Natural killer cell treated with Interleukin-12 subunit alpha and Interleukin-12 subunit beta and Interleukin-15 and Interleukin-18, amount 100 ng/mL, for 72 hours (primary cell): ENCODE measurements around the gene WSCD2. TPM values are rescaled to one million over a fixed set of nuclear protein-coding genes. Genes with fewer than 3 reads are reported as not detected.

Experiments used
- ATAC-seq, 2 donors: fragments of 150-1000 bp; cut with Tn5 transposase in 1 of 2; sonication (Bioruptor Pico), chemical (Tn5 transposase) in 1 of 2; 2 replicates each; pipeline ENCODE4 v1.10.0; 2021
- DNase-seq: peaks from one replicate; pipeline ENCODE4 v3.0.0; 2022; ENCODE audit warnings: low spot score
- H3K27ac Mint-ChIP-seq, 2 donors: 1 replicate in 1 of 2; 2 replicates in 1 of 2; pipeline ENCODE4 v1.8.0; 2022; ENCODE audit warnings: mixed read lengths in 2 of 2, mild to moderate bottlenecking in 1 of 2, moderate library complexity in 1 of 2
- H3K27me3 Mint-ChIP-seq, 2 donors: 1 replicate in 1 of 2; 2 replicates in 1 of 2; pipeline ENCODE4 v1.8.0; 2022; ENCODE audit warnings: mixed read lengths in 2 of 2
- H3K36me3 Mint-ChIP-seq: one replicate; pipeline ENCODE4 v1.8.0; 2022; ENCODE audit warnings: mixed read lengths
- H3K4me1 Mint-ChIP-seq, 2 donors: 1 replicate in 1 of 2; 2 replicates in 1 of 2; pipeline ENCODE4 v1.8.0; 2022; ENCODE audit warnings: low read depth in 2 of 2, mixed read lengths in 2 of 2, mild to moderate bottlenecking in 1 of 2
- H3K4me3 Mint-ChIP-seq: one replicate; pipeline ENCODE4 v1.8.0; 2022; ENCODE audit warnings: mixed read lengths
- H3K9me3 Mint-ChIP-seq: 2 replicates; pipeline ENCODE4 v1.8.0; 2022; ENCODE audit warnings: mixed read lengths
- total RNA-seq, 2 donors: library from RNA; stranded (reverse); gene quantifications; one replicate each; pipeline ENCODE4 v1.2.3, GENCODE V29; 2022

Gene WSCD2
- total RNA-seq: not detected

DNA sequence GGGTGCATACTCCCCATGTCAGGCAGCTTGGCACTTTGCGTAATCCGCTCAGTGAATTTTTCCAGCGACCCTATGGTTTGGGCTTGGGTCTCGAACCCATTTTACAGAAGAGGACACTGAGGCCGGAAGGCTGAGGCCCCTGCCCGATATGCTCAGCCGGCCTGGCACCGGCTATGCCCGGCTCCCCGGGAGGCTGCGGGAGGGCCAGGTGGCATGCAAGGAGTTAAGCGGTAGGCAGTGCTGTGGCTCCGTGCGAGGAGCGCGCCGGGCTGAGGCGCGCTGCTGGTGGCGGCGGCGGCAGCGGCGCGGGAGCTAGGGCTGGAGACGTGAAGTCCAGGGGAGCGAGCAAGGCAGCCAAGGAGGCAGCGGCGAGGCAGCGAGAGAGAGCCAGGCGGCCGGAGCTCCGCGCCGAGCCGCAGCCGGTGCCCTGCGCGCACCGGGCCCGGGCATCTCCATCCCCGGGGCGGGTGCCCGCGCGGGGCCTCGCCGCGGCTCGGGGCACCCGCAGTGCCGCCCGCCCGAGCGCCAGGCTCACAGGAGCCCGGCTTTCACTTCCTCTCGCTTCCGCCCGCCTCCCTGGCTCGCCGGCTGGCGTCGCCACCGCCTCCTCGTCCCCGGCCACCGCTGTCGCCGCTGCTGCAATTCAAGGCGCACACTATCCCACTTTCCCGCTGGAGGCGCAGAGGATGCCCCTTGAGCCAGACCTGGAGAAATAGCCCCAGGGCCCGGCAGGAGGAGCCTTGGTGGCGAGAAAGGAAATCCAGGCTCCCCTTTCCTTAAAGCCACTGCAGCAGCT is at the start of gene WSCD2:
WSCD2 (plus strand) TSS at position 272 of the 796 bp plus-strand sequence. CDS start 66,545 bp downstream, outside the sequence.
- ATAC-seq: peak; percentile 62 to 65
- no peak for DNase-seq
- H3K9me3 Mint-ChIP-seq: no peaks in the 10 kb centered on the region
- no peaks in the 10 kb centered on the region for H3K36me3 Mint-ChIP-seq
- H3K4me1 Mint-ChIP-seq: peaks cover 0 to 5% of the 10 kb centered on the region in 2 donors
- H3K27me3 Mint-ChIP-seq: peaks cover 53 to 54% of the 10 kb centered on the region in 2 donors
- no peak within 1 kb of the TSS for H3K27ac Mint-ChIP-seq
- H3K4me3 Mint-ChIP-seq: peak within 1 kb of the TSS; percentile 49

DNA sequence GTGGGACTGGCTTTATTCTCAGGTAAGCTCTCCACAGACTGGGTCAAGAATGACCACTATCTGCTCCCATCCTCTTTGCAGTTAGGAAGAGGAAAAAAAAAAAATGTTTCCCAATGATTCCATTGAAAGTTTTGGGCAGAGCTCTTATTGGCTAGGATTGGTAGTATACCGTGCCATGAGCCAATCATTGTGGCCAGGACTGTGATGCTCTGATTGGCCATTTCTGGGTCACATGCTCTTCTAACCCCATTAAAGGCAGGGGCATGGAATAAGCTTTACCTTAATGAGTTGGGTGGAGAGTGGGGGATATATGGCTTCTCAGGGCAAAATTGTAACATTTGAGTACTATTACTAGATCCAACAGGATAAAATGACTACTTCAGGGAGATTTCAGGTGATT is 49.4 kb upstream of the WSCD2 start:
- no peak overlapping the region for H3K27ac Mint-ChIP-seq
- no peaks in the 10 kb centered on the region for H3K4me1 Mint-ChIP-seq
- DNase-seq: no peak
- no peaks in the 10 kb centered on the region for H3K36me3 Mint-ChIP-seq
- no peak for ATAC-seq
- peaks cover 33 to 44% of the 10 kb centered on the region in 2 donors for H3K27me3 Mint-ChIP-seq
- no peak overlapping the region for H3K4me3 Mint-ChIP-seq
- H3K9me3 Mint-ChIP-seq: no peaks in the 10 kb centered on the region

DNA sequence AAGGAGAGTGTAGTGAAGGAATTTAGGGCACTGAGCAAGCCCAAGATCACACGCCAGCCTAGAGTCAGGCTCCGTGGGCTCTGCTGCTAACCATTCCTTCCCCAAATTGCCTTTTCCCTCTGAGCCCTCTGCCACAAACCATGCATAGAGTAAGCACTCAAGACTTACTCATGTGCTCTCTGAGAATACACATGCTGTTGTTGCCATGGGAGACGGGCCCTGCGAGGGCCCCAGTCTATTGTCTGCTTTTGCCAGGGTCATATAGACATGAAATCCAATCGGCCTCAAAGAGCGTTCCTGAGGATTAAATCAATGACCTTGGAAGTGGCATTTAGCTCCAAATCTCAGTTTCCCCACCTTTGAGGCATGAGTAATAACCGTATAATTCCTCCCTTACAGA is 48.7 kb upstream of the WSCD2 start:
- Mint-ChIP-seq H3K9me3 (no peaks in the 10 kb centered on the region), H3K36me3 (no peaks in the 10 kb centered on the region), H3K27me3 (peaks cover 28 to 44% of the 10 kb centered on the region in 2 donors), H3K4me3 (no peak overlapping the region), H3K27ac (no peak overlapping the region), H3K4me1 (no peaks in the 10 kb centered on the region)
- DNase-seq (no peak), ATAC-seq (no peak)

DNA sequence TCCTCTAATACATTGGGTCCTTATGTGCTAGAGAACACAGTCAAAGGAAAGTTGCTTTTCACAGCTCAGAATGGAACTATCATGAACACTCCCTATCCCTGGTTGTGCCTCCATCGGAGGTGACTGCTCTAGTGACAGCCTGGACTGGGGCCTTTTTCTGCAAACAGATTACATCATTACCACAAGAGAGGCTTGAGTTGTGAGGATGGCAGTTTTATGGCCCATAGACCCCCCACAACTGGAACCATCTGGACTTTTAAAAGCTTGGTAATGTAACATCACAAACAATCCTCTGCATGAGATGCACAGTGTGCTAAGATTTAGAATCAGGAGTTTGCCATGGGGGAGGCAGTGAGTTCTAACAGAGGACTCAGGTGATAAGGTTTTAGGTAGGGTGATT is 46.6 kb upstream of the WSCD2 start:
- Mint-ChIP-seq H3K27ac (no peak overlapping the region), H3K9me3 (peaks cover 4% of the 10 kb centered on the region)
- no peak for DNase-seq

DNA sequence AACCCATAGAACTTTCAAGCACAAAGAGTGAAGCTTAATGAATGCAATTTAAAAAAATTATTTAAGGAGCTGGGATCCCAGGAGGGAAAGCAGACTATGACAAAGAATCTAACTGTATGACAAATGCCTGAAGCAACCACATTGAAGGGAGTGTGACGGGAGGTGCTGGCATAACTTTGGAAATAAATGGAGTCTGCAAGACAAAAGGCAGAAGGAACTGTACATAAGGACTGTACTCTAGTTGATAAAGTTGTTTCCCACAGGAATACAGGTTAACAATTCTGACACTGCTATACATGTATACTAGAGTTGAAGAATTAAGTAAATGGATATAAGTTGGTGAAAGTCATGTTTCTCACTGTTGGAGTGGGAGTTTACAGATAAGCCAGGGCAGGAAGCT is 41.2 kb upstream of the WSCD2 start:
- Mint-ChIP-seq H3K36me3 (peaks cover 11% of the 10 kb centered on the region), H3K9me3 (peaks cover 9% of the 10 kb centered on the region), H3K4me3 (no peak overlapping the region), H3K4me1 (no peaks in the 10 kb centered on the region), H3K27me3 (peaks cover 32 to 42% of the 10 kb centered on the region in 2 donors), H3K27ac (no peak overlapping the region)
- ATAC-seq: no peak
- DNase-seq: no peak

More for the DNA sequence above, 46.6 kb upstream of the WSCD2 start:
- Mint-ChIP-seq H3K4me1 (no peaks in the 10 kb centered on the region), H3K4me3 (no peak overlapping the region), H3K27me3 (peaks cover 24 to 37% of the 10 kb centered on the region in 2 donors), H3K36me3 (peaks cover 5% of the 10 kb centered on the region)
- no peak for ATAC-seq

DNA sequence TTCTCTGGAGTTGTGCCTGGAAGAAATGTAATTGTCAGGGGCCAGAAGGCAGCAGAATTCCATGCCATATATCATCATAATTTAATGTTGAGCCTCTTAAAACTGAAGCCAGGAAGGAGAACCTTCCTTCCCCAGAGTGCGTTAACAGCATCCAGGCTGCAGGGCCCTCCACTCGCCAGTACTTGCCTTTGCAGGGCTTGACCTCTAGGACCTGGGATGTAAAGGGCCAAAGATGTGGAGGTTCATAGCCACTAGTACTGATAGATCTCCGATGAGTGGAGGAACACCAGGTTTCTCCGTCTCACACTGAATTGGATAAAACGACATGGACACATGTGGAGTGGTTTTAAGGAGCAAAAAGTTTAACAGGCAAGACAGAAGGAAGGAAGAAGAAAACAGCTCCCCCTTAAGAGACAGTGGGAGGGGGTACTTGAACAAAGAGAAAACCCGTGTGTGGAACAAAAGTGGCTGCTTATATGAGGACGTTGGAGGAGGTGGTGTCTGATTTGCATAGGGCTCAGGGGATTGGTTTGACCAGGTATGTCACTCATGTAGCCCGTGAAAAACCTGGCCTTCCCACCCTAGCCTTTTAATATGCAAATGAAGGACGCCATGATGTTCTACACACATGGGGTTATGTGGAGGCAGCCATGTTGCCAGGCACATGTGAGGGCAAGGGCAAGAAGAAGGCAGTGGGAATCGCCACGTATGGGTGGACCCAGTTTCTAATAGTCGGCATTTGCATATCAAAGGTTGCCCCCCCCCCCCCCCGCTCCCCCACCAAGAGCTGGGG is 38.8 kb upstream of the WSCD2 start:
- Mint-ChIP-seq H3K4me1 (no peaks in the 10 kb centered on the region), H3K9me3 (peaks cover 9% of the 10 kb centered on the region), H3K36me3 (peaks cover 11% of the 10 kb centered on the region), H3K4me3 (no peak overlapping the region), H3K27ac (no peak overlapping the region), H3K27me3 (peaks cover 29 to 44% of the 10 kb centered on the region in 2 donors)
- DNase-seq: no peak
- ATAC-seq: no peak

DNA sequence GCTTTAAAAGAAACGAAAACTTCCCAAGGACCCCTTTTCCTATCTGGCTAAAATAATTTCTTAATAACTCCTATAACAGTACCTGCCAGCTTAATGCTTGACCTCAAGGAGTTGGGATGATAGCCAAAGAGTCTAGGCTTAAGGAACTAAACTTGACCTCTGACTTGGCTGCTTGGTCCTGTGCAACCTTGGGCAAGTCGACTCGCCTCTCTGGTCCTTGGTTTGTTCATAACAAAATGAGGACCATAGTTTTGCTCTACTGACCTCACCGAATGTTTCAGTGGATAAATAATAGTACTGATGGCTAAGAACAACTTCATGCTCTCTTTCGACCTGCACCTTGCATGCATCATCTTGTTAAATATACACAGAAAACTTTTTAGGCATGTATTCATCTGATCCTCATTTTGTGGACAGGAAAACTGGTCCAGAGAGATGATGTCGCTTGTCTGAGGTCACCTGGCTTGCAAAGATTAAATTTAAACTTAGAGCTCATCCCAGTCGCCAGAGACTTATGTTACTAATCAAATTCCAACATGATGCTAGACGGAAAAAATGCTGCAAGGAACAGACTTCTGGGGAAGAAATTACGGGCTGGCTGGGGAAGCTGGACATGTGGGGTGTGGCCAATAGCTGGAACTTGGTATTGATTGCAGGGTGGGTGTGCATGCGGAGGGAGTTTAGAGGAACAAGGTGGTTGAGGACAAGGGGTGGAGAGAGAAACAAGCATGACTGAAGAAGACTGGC is 38.0 kb upstream of the WSCD2 start:
- no peak for DNase-seq
- H3K36me3 Mint-ChIP-seq: peaks cover 11% of the 10 kb centered on the region
- no peak for ATAC-seq
- no peak overlapping the region for H3K4me3 Mint-ChIP-seq
- H3K9me3 Mint-ChIP-seq: peaks cover 9% of the 10 kb centered on the region
- no peak overlapping the region for H3K27ac Mint-ChIP-seq
- no peaks in the 10 kb centered on the region for H3K4me1 Mint-ChIP-seq
- H3K27me3 Mint-ChIP-seq: peaks cover 29 to 44% of the 10 kb centered on the region in 2 donors

DNA sequence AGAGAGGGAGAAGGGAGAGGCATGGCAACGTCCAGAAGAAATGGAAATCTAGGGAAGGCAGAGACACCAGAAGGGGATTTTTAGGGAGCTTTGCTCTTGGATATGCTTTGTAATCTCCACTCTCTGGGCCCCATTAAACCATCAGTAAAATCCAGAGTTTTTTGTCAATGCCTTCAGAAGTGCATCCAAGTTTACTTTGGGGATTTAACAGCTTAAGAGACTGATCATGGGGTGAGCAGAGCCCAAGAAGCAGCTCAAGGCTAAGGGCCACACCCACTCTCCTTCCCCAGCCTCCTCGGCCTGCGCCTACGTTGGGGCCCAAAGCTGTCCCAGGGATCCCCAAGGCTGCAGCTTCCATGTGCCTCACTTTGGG is 37.4 kb upstream of the WSCD2 start:
- Mint-ChIP-seq H3K36me3 (peaks cover 11% of the 10 kb centered on the region), H3K4me1 (no peaks in the 10 kb centered on the region), H3K27me3 (peaks cover 29 to 44% of the 10 kb centered on the region in 2 donors), H3K9me3 (peaks cover 9% of the 10 kb centered on the region), H3K27ac (no peak overlapping the region), H3K4me3 (no peak overlapping the region)
- no peak for DNase-seq
- ATAC-seq: no peak

DNA sequence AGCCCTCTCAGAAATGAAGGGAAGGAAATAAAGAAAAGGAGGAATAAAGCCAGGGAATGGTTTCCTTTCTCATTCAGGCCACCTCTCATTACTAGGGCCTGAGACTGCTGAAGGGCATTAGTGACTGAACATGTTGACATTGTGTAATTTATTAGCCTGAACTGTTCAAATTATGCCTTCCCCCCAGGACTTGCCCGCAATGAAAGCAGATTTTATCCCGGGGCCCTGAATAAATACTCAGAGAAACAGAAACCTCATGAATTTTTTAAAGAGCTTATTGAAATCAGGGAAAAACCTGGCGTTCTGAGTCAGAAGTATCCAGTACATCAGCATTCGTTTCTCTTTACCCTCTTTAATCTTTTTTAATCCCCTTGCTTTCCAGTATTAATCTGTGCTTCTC is 35.9 kb upstream of the WSCD2 start:
- no peaks in the 10 kb centered on the region for H3K36me3 Mint-ChIP-seq
- no peak overlapping the region for H3K27ac Mint-ChIP-seq
- no peaks in the 10 kb centered on the region for H3K4me1 Mint-ChIP-seq
- no peak for ATAC-seq
- no peak overlapping the region for H3K4me3 Mint-ChIP-seq
- H3K27me3 Mint-ChIP-seq: peaks cover 27 to 42% of the 10 kb centered on the region in 2 donors
- no peak for DNase-seq
- no peaks in the 10 kb centered on the region for H3K9me3 Mint-ChIP-seq

DNA sequence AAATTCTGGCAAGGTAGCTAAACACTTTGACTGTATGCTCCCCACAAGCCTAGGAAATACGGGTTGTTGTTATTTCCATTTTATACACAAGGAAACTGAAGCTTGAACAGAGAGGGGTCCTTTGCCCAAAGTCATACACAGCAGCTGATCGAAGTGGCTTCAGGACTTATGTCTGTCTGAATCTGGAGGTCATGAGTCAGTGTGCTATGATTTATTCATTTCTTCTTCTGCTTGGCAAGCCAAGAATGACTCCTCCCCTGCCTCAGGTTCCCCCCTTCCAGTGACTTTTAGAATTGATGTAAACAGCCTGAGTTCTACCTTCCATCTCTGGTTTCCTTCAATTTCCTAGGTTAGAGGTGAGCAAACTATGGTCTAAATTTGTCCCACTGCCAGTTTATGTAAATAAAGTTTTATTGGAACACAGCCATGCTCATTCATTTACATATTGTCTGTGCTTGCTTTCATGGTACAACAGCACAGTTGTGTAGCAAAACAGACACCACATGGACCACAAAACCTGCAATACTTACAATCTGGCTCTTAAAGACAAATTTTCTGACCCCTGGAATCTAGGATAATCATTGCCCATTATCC is 34.9 kb upstream of the WSCD2 start:
- H3K9me3 Mint-ChIP-seq: no peaks in the 10 kb centered on the region
- ATAC-seq (no peak), DNase-seq (no peak)
- no peaks in the 10 kb centered on the region for H3K36me3 Mint-ChIP-seq
- no peak overlapping the region for H3K27ac Mint-ChIP-seq
- no peak overlapping the region for H3K4me3 Mint-ChIP-seq
- H3K4me1 Mint-ChIP-seq: no peaks in the 10 kb centered on the region
- H3K27me3 Mint-ChIP-seq: peaks cover 28 to 47% of the 10 kb centered on the region in 2 donors

DNA sequence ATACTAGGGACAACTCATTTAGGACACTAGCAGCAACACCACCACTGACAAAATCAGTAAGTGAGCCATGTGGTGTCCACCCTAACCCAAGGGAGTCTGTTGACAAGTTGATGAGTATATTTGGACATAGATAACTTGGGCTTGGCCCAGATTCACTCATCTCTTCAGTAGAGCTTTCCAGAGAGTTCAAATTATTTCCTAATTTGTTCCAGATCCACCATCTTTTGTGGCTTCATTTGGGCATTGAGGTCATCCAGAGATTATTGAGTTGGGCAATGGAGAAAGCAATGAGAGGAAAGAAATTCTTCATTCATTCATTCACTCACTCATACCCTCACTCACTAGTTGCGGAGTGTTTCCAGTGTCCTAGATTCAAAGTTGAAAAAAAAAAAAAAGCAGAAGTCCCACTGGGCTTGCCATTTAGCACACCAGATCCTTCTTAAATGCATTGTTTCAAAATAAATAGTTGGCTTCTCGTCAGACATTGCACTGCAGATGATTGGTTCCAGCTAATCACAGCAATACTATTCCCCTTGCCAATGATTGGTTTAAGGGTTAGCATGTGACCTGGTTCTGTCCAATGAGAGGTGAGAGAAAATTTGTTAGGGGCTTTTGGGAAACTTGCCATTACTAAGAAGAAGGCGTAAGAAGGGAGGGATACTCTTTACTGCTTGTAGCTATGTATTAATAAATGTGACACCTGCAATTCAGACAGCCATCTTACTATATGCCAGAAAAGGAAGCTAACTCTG is 31.8 kb upstream of the WSCD2 start:
- H3K9me3 Mint-ChIP-seq: no peaks in the 10 kb centered on the region
- DNase-seq: no peak
- H3K27ac Mint-ChIP-seq: no peak overlapping the region
- no peaks in the 10 kb centered on the region for H3K4me1 Mint-ChIP-seq
- no peak for ATAC-seq
- H3K36me3 Mint-ChIP-seq: no peaks in the 10 kb centered on the region
- H3K4me3 Mint-ChIP-seq: no peak overlapping the region
- H3K27me3 Mint-ChIP-seq: peaks cover 18 to 23% of the 10 kb centered on the region in 2 donors

DNA sequence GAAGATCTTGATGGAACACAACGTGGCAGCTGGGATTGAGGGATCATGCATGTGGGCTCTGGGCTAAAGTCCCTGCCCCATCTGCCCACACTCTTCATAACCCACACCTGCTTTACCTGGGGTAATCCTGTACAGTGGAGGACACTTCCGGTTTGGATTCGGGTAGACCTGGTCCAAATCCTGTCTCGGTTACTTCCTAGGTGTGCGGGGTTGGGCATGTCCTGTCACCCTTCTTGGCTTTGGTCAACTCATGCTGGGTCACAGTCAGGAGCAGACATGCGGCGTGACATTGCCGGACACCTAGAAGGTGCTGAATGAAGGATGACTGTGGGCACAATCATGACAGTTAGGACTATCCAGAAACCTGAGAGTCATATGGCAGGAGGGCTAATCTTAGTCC is 30.7 kb upstream of the WSCD2 start:
- Mint-ChIP-seq H3K4me3 (no peak overlapping the region), H3K36me3 (no peaks in the 10 kb centered on the region), H3K9me3 (no peaks in the 10 kb centered on the region), H3K4me1 (no peaks in the 10 kb centered on the region), H3K27me3 (peaks cover 14 to 22% of the 10 kb centered on the region in 2 donors), H3K27ac (no peak overlapping the region)
- DNase-seq: no peak
- peak in 1 of 2 donors; percentile 20 for ATAC-seq

DNA sequence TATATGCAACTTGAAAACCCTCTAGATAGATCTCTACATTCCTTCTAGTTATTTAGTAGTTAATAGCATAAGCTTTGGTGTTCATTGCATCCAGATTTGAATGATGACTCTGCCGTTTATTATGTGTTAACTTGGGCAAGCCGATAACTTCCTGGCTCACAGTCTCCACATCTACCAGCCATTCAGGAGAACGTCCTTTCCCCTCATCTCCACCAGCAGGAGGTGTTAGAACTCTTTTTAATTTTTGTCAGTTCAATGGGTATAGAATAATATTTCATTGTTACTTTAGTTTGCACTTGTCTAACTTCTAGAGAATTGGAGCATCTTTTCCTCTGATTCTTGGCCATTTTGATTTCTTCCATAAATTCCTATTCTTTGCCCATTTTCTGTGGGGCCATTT is 30.0 kb upstream of the WSCD2 start:
- no peaks in the 10 kb centered on the region for H3K4me1 Mint-ChIP-seq
- no peak for ATAC-seq
- H3K27ac Mint-ChIP-seq: no peak overlapping the region
- DNase-seq: no peak
- H3K27me3 Mint-ChIP-seq: peaks cover 16 to 22% of the 10 kb centered on the region in 2 donors
- H3K9me3 Mint-ChIP-seq: no peaks in the 10 kb centered on the region
- H3K36me3 Mint-ChIP-seq: no peaks in the 10 kb centered on the region
- no peak overlapping the region for H3K4me3 Mint-ChIP-seq
